Measurements from ENCODE around the gene VTI1B. TPM values are rescaled to one million over a fixed set of nuclear protein-coding genes. Genes with fewer than 3 reads are reported as not detected.
"Not testable (repeated sequence)": the region's sequence is repeated elsewhere in the genome, so short reads cannot be mapped to it uniquely, and the experiment has no call there.

Gene VTI1B

DNA sequence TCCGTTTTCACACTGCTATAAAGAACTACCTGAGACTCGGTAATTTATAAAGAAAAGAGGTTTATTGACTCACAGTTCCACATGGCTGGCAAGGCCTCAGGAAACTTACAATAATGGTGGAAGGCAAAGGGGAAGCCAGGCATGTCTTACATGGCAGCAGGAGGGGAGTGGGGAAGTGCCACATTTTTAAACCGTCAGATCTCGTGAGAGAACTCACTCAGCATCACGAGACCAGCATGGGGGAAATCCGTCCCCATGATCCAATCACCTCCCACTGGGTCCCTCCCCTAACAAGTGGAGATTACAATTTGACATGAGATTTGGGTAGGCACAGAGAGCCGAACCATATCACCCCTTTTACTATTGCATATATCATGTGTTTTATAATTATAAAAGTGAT lies 72.4 kb downstream of the VTI1B start:
- Histone ChIP-seq H3K9me3 (replicated peaks; ENCODE audit: low read length) (no peaks in the 10 kb centered on the region), H3K36me3 (ENCODE audit: insufficient read depth, low read length) (no peaks in the 10 kb centered on the region), H3K4me2 (ENCODE audit: low read length) (no peak overlapping the region), H3K9ac (ENCODE audit: low read depth, low read length) (no peak overlapping the region), H3K27me3 (ENCODE audit: control insufficient read depth, insufficient read depth, low read length) (peaks cover 2% of the 10 kb centered on the region), H3K4me3 (ENCODE audit: low read length) (no peak overlapping the region), H3K4me1 (ENCODE audit: control insufficient read depth, insufficient read depth, low read length) (peaks cover 7% of the 10 kb centered on the region)

DNA sequence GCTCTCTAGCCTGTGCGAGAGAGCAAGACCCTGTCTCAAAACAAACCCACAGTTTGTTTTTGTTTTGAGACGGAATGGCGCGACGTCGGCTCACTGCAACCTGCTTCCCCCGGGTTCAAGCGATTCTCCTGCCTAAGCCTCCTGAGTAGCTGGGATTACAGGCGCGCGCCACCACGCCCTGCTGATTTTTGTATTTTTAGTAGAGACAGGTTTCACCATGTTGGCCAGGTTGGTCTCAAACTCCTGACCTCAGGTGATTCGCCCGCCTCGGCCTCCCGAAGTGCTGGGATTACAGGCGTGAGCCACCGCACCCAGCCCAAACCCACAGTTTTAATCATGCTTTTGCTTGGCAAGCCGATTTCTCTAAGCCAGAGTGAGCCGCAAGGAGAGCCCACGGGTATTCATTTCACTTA lies 73.9 kb downstream of the VTI1B start:
- not testable (repeated sequence) for H3K9me3 ChIP-seq (replicated peaks; ENCODE audit: low read length); H3K27me3 ChIP-seq (ENCODE audit: control insufficient read depth, insufficient read depth, low read length); H3K36me3 ChIP-seq (ENCODE audit: insufficient read depth, low read length); H3K4me1 ChIP-seq (ENCODE audit: control insufficient read depth, insufficient read depth, low read length)
- Histone ChIP-seq H3K4me3 (ENCODE audit: low read length) (peak overlapping the region; percentile 87), H3K9ac (ENCODE audit: low read depth, low read length) (peak overlapping the region; percentile 70), H3K4me2 (ENCODE audit: low read length) (peak overlapping the region; percentile 82)

DNA sequence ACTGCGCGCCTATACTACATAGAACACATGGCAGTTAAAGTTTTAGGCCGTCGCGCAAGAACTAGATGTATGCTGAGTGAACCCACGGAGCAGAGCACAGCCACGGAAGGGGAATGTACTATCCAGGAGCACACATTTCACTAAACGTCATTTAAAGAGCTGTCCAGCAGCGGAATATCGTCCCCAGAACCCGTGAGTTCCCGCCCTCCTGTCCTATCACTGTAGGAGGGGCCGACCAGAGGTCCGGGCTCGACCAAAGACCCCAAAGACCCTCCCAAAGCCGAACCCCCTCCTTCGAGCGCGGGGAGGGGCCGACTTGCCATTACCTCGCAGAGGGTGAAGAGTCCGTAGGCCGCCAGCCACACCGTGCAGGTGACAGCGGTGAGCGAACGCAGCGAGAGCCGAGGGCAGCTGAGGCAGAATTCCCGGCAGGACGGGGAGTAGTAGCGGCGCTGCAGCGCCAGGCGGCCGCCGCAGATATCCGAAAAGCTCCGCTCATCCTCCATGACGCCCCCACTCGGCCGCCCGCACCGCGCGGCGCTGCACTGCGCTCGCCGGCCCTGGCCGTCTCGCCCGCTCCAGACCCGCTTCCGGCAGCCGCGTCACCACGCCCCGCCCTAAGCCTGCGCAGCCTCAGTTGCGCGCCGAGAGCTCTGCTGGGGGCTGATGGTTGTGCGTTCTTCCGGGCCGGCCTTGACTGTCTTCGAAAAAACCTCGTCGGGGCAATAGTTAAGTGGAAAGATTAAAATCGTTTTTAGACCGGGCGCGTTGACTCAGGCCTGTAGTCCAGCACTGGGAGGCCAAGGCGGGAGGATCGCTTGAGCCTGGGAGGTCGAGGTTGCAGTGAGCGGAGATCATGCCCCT lies 74.5 kb downstream of the VTI1B start, which contains the start of gene PIGH:
Gene PIGH, minus strand, starts transcription at position 571 of the 864 bp plus-strand sequence. Its CDS starts 65 bp downstream, at position 506.
- Histone ChIP-seq H3K4me2 (ENCODE audit: low read length) (peak within 1 kb of the TSS; percentile 82), H3K36me3 (ENCODE audit: insufficient read depth, low read length) (no peaks in the 10 kb centered on the region), H3K9me3 (replicated peaks; ENCODE audit: low read length) (no peaks in the 10 kb centered on the region), H3K9ac (ENCODE audit: low read depth, low read length) (peak within 1 kb of the TSS; percentile 70), H3K27me3 (ENCODE audit: control insufficient read depth, insufficient read depth, low read length) (no peaks in the 10 kb centered on the region), H3K4me1 (ENCODE audit: control insufficient read depth, insufficient read depth, low read length) (peaks cover 7% of the 10 kb centered on the region), H3K4me3 (ENCODE audit: low read length) (peak within 1 kb of the TSS; percentile 87)

Small RNA genes lying within 50 kb of the gene (small RNA-seq; reads per million reads assigned to genes)
- gene AL132640.3 (not detected), gene RF00019 (not detected), gene RN7SL369P (not detected), gene RNA5SP386 (not detected)
